Hepatocyte (in vitro differentiated cells): ENCODE results near the gene TPGS1. TPM values are rescaled to one million over a fixed set of nuclear protein-coding genes. Genes with fewer than 3 reads are reported as not detected.
A peak's percentile ranks its signal among the peaks of the same experiment; 100 is the strongest.

Experiments
- DNase-seq: peaks from one replicate; pipeline ENCODE4 v3.0.0-alpha.2; 2016; ENCODE audit warnings: low spot score
- H2AFZ ChIP-seq: fragments of 200-600 bp; sonication (generic); 2 replicates; pipeline ENCODE4 v1.6.0; 2016; ENCODE audit warnings: antibody characterized with exemption, mild to moderate bottlenecking
- H3K27ac ChIP-seq: fragments of 200-600 bp; sonication (generic); 2 replicates; pipeline ENCODE4 v1.5.1; 2016; ENCODE audit warnings: mild to moderate bottlenecking
- H3K27me3 ChIP-seq: fragments of 200-600 bp; sonication (generic); 2 replicates; pipeline ENCODE4 v1.6.1; 2016
- H3K36me3 ChIP-seq: fragments of 200-600 bp; sonication (generic); replicated peaks from 2 replicates; pipeline ENCODE4 v1.5.1; 2016; ENCODE audit warnings: low read depth; ENCODE audit not compliant: insufficient read depth
- H3K4me1 ChIP-seq: fragments of 200-600 bp; sonication (generic); 2 replicates; pipeline ENCODE4 v1.5.1; 2016; ENCODE audit warnings: mild to moderate bottlenecking, moderate library complexity; ENCODE audit not compliant: insufficient read depth
- H3K4me2 ChIP-seq: fragments of 200-600 bp; sonication (generic); 2 replicates; pipeline ENCODE4 v1.6.0; 2016
- H3K4me3 ChIP-seq: fragments of 200-600 bp; sonication (generic); 2 replicates; pipeline ENCODE4 v1.5.1; 2016; ENCODE audit warnings: mild to moderate bottlenecking
- H3K79me2 ChIP-seq: fragments of 200-600 bp; sonication (generic); 2 replicates; pipeline ENCODE4 v1.6.0; 2017; ENCODE audit warnings: mild to moderate bottlenecking
- H3K9me2 ChIP-seq: fragments of 200-600 bp; sonication (generic); replicated peaks from 2 replicates; pipeline ENCODE4 v1.6.0; 2017; ENCODE audit warnings: mild to moderate bottlenecking; ENCODE audit not compliant: insufficient read depth
- H3K9me3 ChIP-seq: fragments of 200-600 bp; sonication (generic); 2 replicates; pipeline ENCODE4 v1.5.1; 2016; ENCODE audit warnings: low read depth, mild to moderate bottlenecking
- H4K20me1 ChIP-seq: fragments of 200-600 bp; sonication (generic); 2 replicates; pipeline ENCODE4 v1.6.0; 2016; ENCODE audit warnings: mild to moderate bottlenecking; ENCODE audit not compliant: insufficient read depth, poor library complexity, severe bottlenecking
- CTCF ChIP-seq: fragments of 200-600 bp; sonication (generic); IDR thresholded peaks from 2 replicates; pipeline ENCODE4 v1.5.1; 2016; ENCODE audit warnings: antibody characterized with exemption, mild to moderate bottlenecking; ENCODE audit not compliant: poor library complexity
- EZH2 ChIP-seq: fragments of 200-600 bp; sonication (generic); IDR thresholded peaks from 2 replicates; pipeline ENCODE4 v1.6.1; 2016; ENCODE audit warnings: antibody characterized with exemption, mild to moderate bottlenecking, borderline replicate concordance
- EZH2phosphoT487 ChIP-seq: fragments of 200-600 bp; sonication (generic); IDR thresholded peaks from one replicate; pipeline ENCODE4 v1.6.1; 2018; ENCODE audit warnings: antibody characterized with exemption, mild to moderate bottlenecking, low read depth, moderate library complexity; ENCODE audit not compliant: unreplicated experiment, severe bottlenecking
- WGBS: methylation state at CpG from one replicate; pipeline ENCODE4 v1.1.6; 2016; ENCODE audit warnings: low lambda C conversion rate; ENCODE audit errors: missing lambda C conversion rate; 5-methylcytosine and 5-hydroxymethylcytosine counted together
- polyA plus RNA-seq: library from polyadenylated mRNA; unstranded; fragments of >200 nt; fragmentation: Nextera tagmentation; extraction: Ambion mirVana; gene quantifications from 2 replicates; pipeline ENCODE4 v1.2.1, GENCODE V29; 2016
- total RNA-seq: library from RNA; depleted of rRNA; stranded (reverse); fragments of >200 nt; gene quantifications from 2 replicates; pipeline ENCODE4 v1.2.3, GENCODE V29; 2014

TPGS1 gene
- total and polyA plus RNA-seq, 2 experiments from 2014 or later: 44.9 to 61.0 TPM

GRCh38 chr19:497869-498510 lies 9.3 kb upstream of the TPGS1 start:
- TF ChIP-seq EZH2 (peak; percentile 69), EZH2phosphoT487 (no peak), CTCF (no peak)
- H3K4me3 ChIP-seq: no peak overlapping the region
- WGBS: 33% methylated on average over 15 of the region's 50 CpGs

GRCh38 chr19:498511-498891 lies 8.8 kb upstream of the TPGS1 start:
- Histone ChIP-seq H4K20me1 (no peaks in the 10 kb centered on the region), H2AFZ (no peak overlapping the region), H3K79me2 (no peaks in the 10 kb centered on the region), H3K9me3 (no peaks in the 10 kb centered on the region), H3K9me2 (no peaks in the 10 kb centered on the region), H3K27me3 (peaks cover 22% of the 10 kb centered on the region), H3K4me2 (no peak overlapping the region), H3K4me1 (no peaks in the 10 kb centered on the region), H3K4me3 (no peak overlapping the region), H3K27ac (no peak overlapping the region), H3K36me3 (no peaks in the 10 kb centered on the region)
- peak; percentile 5 for DNase-seq
- TF ChIP-seq CTCF: no peak
- no peak for TF ChIP-seq EZH2
- TF ChIP-seq EZH2phosphoT487: no peak
- 62% methylated on average over 5 of the region's 26 CpGs for WGBS

More at GRCh38 chr19:497869-498510, 9.3 kb upstream of the TPGS1 start:
- Histone ChIP-seq H3K9me2 (no peaks in the 10 kb centered on the region), H3K79me2 (no peaks in the 10 kb centered on the region), H3K9me3 (no peaks in the 10 kb centered on the region), H2AFZ (no peak overlapping the region), H4K20me1 (no peaks in the 10 kb centered on the region), H3K4me2 (peak overlapping the region; percentile 81), H3K27ac (no peak overlapping the region), H3K36me3 (no peaks in the 10 kb centered on the region), H3K4me1 (no peaks in the 10 kb centered on the region), H3K27me3 (peaks cover 22% of the 10 kb centered on the region)
- peak; percentile 27 for DNase-seq

GRCh38 chr19:498977-499623 lies 8.2 kb upstream of the TPGS1 start:
- Histone ChIP-seq H3K27me3 (peaks cover 22% of the 10 kb centered on the region), H3K9me2 (no peaks in the 10 kb centered on the region)
- WGBS: 92% methylated on average over 27 of the region's 31 CpGs

More at GRCh38 chr19:498977-499623, 8.2 kb upstream of the TPGS1 start:
- H4K20me1 ChIP-seq: no peaks in the 10 kb centered on the region
- H3K9me3 ChIP-seq: no peaks in the 10 kb centered on the region
- H3K79me2 ChIP-seq: no peaks in the 10 kb centered on the region
- no peak overlapping the region for H3K4me3 ChIP-seq
- H3K4me2 ChIP-seq: no peak overlapping the region
- no peak for TF ChIP-seq EZH2phosphoT487
- no peak for TF ChIP-seq CTCF
- no peak for TF ChIP-seq EZH2
- no peaks in the 10 kb centered on the region for H3K4me1 ChIP-seq
- no peaks in the 10 kb centered on the region for H3K36me3 ChIP-seq
- H2AFZ ChIP-seq: no peak overlapping the region
- DNase-seq: peak; percentile 4
- H3K27ac ChIP-seq: no peak overlapping the region
